IPS DF 6.9 (cell line): ENCODE data around the gene OR52I1.

Source experiments
- DNase-seq: peaks from one replicate; pipeline ENCODE4 v3.0.0-alpha.2; 2013; ENCODE audit warnings: low read depth, low spot score
- H3K27ac ChIP-seq: one replicate; pipeline ENCODE4 v1.5.1; 2013; ENCODE audit warnings: low read length, control low read depth
- H3K27me3 ChIP-seq: 2 replicates; pipeline ENCODE4 v1.6.1; 2013; ENCODE audit warnings: mild to moderate bottlenecking, low read length; ENCODE audit not compliant: control insufficient read depth, insufficient read depth
- H3K36me3 ChIP-seq: 2 replicates; pipeline ENCODE4 v1.6.1; 2013; ENCODE audit warnings: low read length; ENCODE audit not compliant: control insufficient read depth, insufficient read depth
- H3K4me1 ChIP-seq: 2 replicates; pipeline ENCODE4 v1.6.1; 2013; ENCODE audit warnings: low read length; ENCODE audit not compliant: control insufficient read depth, insufficient read depth
- H3K4me3 ChIP-seq: 2 replicates; pipeline ENCODE4 v1.5.1; 2013; ENCODE audit warnings: mild to moderate bottlenecking, low read length
- H3K9me3 ChIP-seq: 2 replicates; pipeline ENCODE4 v1.6.1; 2013; ENCODE audit warnings: low read length, inconsistent platforms; ENCODE audit not compliant: control insufficient read depth, insufficient read depth
- WGBS: extraction: QIAGEN DNeasy Blood & Tissue Kit; methylation state at CpG from one replicate; pipeline ENCODE4 v1.1.7; 2013; ENCODE audit warnings: mixed read lengths, missing lambda C conversion rate; ENCODE audit not compliant: insufficient read length, insufficient coverage; 5-methylcytosine and 5-hydroxymethylcytosine counted together

OR52I1 gene

DNA sequence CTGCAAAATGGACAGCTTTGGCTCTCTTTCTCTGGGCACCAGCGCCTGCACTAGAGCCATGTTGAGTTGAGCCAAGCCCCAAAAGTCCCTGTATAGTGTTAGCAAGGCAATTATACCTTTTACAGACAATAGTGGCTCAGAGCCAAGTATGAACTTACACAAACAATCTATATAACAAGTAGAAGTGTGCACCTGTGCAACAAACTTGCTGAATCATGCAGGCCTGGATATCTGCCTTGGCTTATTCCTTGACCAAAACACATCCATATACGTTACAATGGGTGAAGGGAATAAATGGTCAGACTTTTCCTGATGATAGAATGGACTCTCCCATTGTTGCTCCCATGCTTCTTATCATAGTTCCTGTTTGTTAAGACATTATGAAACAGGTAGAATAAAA, 16.1 kb upstream of the OR52I1 start:
- no peaks in the 10 kb centered on the region for H3K4me1 ChIP-seq
- H3K27ac ChIP-seq = no peak overlapping the region
- no peak for DNase-seq
- no peaks in the 10 kb centered on the region for H3K9me3 ChIP-seq
- no peak overlapping the region for H3K4me3 ChIP-seq
- H3K36me3 ChIP-seq = no peaks in the 10 kb centered on the region
- H3K27me3 ChIP-seq = no peaks in the 10 kb centered on the region
- no CpG with 5 or more reads among the region's 2 CpGs for WGBS

GRCh38 chr11:4578624-4579023, 15.2 kb upstream of the OR52I1 start:
- H3K4me3 ChIP-seq = no peak overlapping the region
- DNase-seq = no peak
- H3K9me3 ChIP-seq = no peaks in the 10 kb centered on the region
- no peaks in the 10 kb centered on the region for H3K27me3 ChIP-seq
- no peaks in the 10 kb centered on the region for H3K36me3 ChIP-seq
- WGBS = no CpG with 5 or more reads among the region's 6 CpGs
- no peaks in the 10 kb centered on the region for H3K4me1 ChIP-seq
- no peak overlapping the region for H3K27ac ChIP-seq

DNA sequence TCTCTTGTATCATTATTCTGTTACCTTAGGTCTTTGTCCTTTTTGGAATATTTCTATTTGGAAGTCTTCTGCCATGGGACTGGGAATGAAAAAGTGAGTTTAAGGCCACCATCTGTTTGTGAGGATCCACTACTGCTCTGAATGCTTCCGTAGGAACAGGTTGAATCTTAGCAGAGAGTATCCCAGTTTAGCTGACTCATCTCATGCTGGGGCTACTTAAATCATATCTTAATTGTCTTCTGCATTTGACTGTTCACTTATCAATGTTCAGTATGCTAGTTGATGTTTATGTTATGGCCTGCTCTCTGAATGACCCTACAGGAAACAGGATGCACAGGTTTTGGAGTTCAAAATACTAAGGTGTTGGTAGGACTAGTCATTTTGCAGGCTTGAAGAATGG, 13.7 kb upstream of the OR52I1 start:
- no peak for DNase-seq
- Histone ChIP-seq H3K4me3 (no peak overlapping the region), H3K9me3 (no peaks in the 10 kb centered on the region), H3K36me3 (no peaks in the 10 kb centered on the region), H3K27ac (no peak overlapping the region), H3K4me1 (no peaks in the 10 kb centered on the region), H3K27me3 (no peaks in the 10 kb centered on the region)
- WGBS = no CpG with 5 or more reads among the region's 1 CpG

- no peak within 1 kb of the TSS for H3K27ac ChIP-seq
- no peak within 1 kb of the TSS for H3K4me3 ChIP-seq
- no peaks in the 10 kb centered on the region for H3K36me3 ChIP-seq
- no peaks in the 10 kb centered on the region for H3K4me1 ChIP-seq
- DNase-seq = no peak
- H3K27me3 ChIP-seq = no peaks in the 10 kb centered on the region
- no peaks in the 10 kb centered on the region for H3K9me3 ChIP-seq
Observed at GRCh38 chr11:4581443-4581842, 12.4 kb upstream of the OR52I1 start, which contains the start of gene OR52I2. OR52I2 (plus strand) TSS chr11:4581743.

- Histone ChIP-seq H3K27ac (no peak overlapping the region), H3K9me3 (no peaks in the 10 kb centered on the region)
- no CpG with 5 or more reads among the region's 3 CpGs for WGBS
Observed at GRCh38 chr11:4589017-4589416, 4.8 kb upstream of the OR52I1 start.

GRCh38 chr11:4605057-4605456, 11.2 kb downstream of the OR52I1 start:
- Histone ChIP-seq H3K4me1 (no peaks in the 10 kb centered on the region), H3K9me3 (no peaks in the 10 kb centered on the region), H3K27me3 (no peaks in the 10 kb centered on the region), H3K27ac (no peak overlapping the region), H3K4me3 (no peak overlapping the region), H3K36me3 (no peaks in the 10 kb centered on the region; the same call in 1 of the 2 replicates)
- DNase-seq = no peak
- no CpG with 5 or more reads among the region's 4 CpGs for WGBS

More at GRCh38 chr11:4589017-4589416, 4.8 kb upstream of the OR52I1 start:
- H3K27me3 ChIP-seq = no peaks in the 10 kb centered on the region
- H3K4me3 ChIP-seq = no peak overlapping the region
- no peak for DNase-seq
- no peaks in the 10 kb centered on the region for H3K36me3 ChIP-seq
- H3K4me1 ChIP-seq = no peaks in the 10 kb centered on the region

DNA sequence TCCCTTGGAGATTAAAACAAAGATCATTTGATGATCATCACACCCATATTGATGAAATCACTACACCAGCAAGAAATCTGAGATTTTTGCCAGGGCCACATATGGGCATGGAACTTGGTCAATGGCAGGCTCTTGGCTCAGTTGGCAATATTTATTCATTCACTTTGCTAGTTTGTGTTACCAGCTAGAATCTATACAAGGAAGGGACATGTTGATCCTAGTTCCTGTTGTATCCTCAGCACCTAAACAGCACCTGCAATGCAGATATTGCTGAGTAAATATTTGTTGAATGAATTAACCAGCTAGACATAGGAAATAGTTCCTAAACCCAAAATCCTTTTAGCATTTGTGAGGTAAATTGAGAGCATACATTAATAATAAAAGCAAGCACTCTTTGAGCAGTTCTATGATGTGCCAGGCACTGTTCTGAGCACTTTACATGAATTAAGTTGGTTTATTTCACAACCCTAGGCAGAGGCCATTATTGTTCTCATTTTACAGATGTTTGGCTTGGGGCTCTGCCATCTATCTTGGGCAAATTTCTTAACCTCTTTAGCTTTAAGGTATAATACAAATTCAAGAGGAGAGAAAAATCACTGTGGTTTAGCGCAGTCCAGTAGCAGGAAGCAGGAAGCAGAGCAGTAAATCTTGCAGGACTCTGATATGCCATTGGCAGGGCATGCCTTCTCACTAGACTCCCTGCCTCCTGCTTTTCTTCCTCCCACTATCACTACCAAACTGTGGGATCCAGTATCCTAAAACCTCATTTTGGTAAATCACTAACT, 12.6 kb downstream of the OR52I1 start:
- Histone ChIP-seq H3K27ac (no peak overlapping the region), H3K9me3 (no peaks in the 10 kb centered on the region), H3K27me3 (no peaks in the 10 kb centered on the region), H3K4me3 (no peak overlapping the region), H3K4me1 (no peaks in the 10 kb centered on the region), H3K36me3 (no peaks in the 10 kb centered on the region; the same call in 1 of the 2 replicates)
- DNase-seq = no peak
- WGBS = no CpG with 5 or more reads among the region's 1 CpG

- no peaks in the 10 kb centered on the region for H3K36me3 ChIP-seq
- no peak for DNase-seq
- no CpG with 5 or more reads among the region's 6 CpGs for WGBS
- H3K27ac ChIP-seq = no peak overlapping the region
- no peaks in the 10 kb centered on the region for H3K9me3 ChIP-seq
- H3K27me3 ChIP-seq = no peaks in the 10 kb centered on the region
- H3K4me3 ChIP-seq = no peak overlapping the region; the same call in 1 of the 2 replicates
- H3K4me1 ChIP-seq = no peaks in the 10 kb centered on the region
Observed at GRCh38 chr11:4607096-4607495, 13.3 kb downstream of the OR52I1 start.

- H3K9me3 ChIP-seq = no peaks in the 10 kb centered on the region
- no peaks in the 10 kb centered on the region for H3K27me3 ChIP-seq
- H3K36me3 ChIP-seq = no peaks in the 10 kb centered on the region
- H3K4me3 ChIP-seq = peak within 1 kb of the TSS; percentile 74
- WGBS = no CpG with 5 or more reads among the region's 43 CpGs
- DNase-seq = peak; percentile 76
- H3K27ac ChIP-seq = no peak within 1 kb of the TSS
- no peaks in the 10 kb centered on the region for H3K4me1 ChIP-seq
Observed at GRCh38 chr11:4607781-4608666, 14.2 kb downstream of the OR52I1 start, which contains the start of gene TRIM68. TRIM68 (minus strand) TSS chr11:4608231; CDS start chr11:4605504, 2,727 bp downstream.

DNA sequence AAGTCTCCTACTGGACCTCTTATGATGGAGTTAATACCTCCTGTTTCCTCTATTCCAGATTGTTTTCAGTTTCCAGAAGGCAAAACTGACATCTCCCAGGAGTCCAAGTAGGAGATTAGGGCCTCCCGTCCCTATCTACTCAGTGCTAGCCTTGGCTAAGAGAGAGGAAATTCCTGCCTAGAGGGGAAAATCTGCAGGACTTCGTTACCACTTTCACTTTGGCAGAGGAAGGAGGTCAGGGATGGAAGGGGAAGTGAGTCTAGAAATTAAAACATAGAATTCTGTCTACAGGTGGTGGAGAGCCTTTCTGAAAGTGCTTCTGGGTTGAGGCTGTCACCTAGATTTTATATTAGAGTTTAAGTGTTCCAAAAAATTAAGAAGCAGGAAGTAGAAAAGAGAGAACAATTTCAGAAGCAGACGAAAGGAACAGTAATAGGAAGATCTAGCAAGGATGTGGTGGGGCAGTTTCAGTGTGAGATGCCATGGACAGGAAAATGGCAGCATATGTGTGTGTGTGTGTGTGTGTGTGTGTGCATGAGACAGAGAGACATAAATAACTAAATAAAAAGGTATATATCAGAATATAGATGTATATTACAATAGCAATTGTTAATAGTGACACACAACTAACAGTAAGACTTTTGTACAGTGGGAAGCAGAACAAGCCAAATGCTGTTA, 16.6 kb downstream of the OR52I1 start:
- H3K27me3 ChIP-seq = no peaks in the 10 kb centered on the region
- H3K27ac ChIP-seq = no peak overlapping the region
- no peaks in the 10 kb centered on the region for H3K36me3 ChIP-seq
- DNase-seq = no peak
- H3K4me3 ChIP-seq = no peak overlapping the region
- H3K9me3 ChIP-seq = no peaks in the 10 kb centered on the region
- WGBS = no CpG with 5 or more reads among the region's 3 CpGs
- no peaks in the 10 kb centered on the region for H3K4me1 ChIP-seq
